OCI-LY7 (cell line): Measurements from ENCODE around the gene GJC2. TPM values are rescaled to one million over a fixed set of nuclear protein-coding genes. Genes with fewer than 3 reads are reported as not detected.

Source experiments
- BruUV-seq: library from RNA; stranded (reverse); fragments of 400-500 nt; replicated peaks from 2 replicates; lab custom pipeline; 2021; lab: Mats Ljungman, UMichigan
- CTCF ChIA-PET: fragments of 300-600 bp; sonication (Branson Sonifier 250); formaldehyde crosslinking; loops from one replicate; lab custom pipeline; 2022; ENCODE audit warnings: antibody characterized with exemption; ENCODE audit not compliant: unreplicated experiment; lab: Charles Lee
- POLR2A ChIA-PET: fragments of 300-600 bp; sonication (Branson Sonifier 250); formaldehyde crosslinking; loops from one replicate; lab custom pipeline; 2022; ENCODE audit warnings: antibody characterized with exemption; lab: Charles Lee
- DNase-seq: peaks from one replicate; pipeline ENCODE4 v3.0.0-alpha.2; 2015; ENCODE audit warnings: low spot score
- H2AFZ ChIP-seq: fragments of 200-600 bp; sonication (generic), shearing (Covaris generic); 2 replicates; pipeline ENCODE4 v1.6.1; 2014; ENCODE audit warnings: mild to moderate bottlenecking, antibody characterized with exemption, low read length, moderate library complexity
- H3K27ac ChIP-seq: fragments of 200-600 bp; sonication (generic); 2 replicates; pipeline ENCODE4 v1.5.1; 2014; ENCODE audit warnings: mixed run types, low read depth, mild to moderate bottlenecking, moderate library complexity, low read length, inconsistent platforms; ENCODE audit not compliant: poor library complexity, severe bottlenecking
- H3K36me3 ChIP-seq: fragments of 200-600 bp; sonication (generic); 2 replicates; pipeline ENCODE4 v1.6.1; 2014; ENCODE audit warnings: mild to moderate bottlenecking, antibody characterized with exemption, low read length, moderate library complexity, mixed read lengths; ENCODE audit not compliant: insufficient read depth
- H3K4me1 ChIP-seq: fragments of 200-600 bp; sonication (generic); 2 replicates; pipeline ENCODE4 v1.5.1; 2014; ENCODE audit warnings: mild to moderate bottlenecking, low read length; ENCODE audit not compliant: insufficient read depth, poor library complexity, severe bottlenecking
- H3K4me2 ChIP-seq: fragments of 200-600 bp; sonication (generic); 2 replicates; pipeline ENCODE4 v1.6.1; 2014; ENCODE audit warnings: mild to moderate bottlenecking, low read length
- H3K4me3 ChIP-seq: fragments of 200-600 bp; sonication (generic); 2 replicates; pipeline ENCODE4 v1.5.1; 2014; ENCODE audit warnings: mild to moderate bottlenecking, low read depth, low read length; ENCODE audit not compliant: poor library complexity, severe bottlenecking
- H3K79me2 ChIP-seq: fragments of 200-600 bp; sonication (generic); 2 replicates; pipeline ENCODE4 v1.6.1; 2016; ENCODE audit warnings: low read depth, mild to moderate bottlenecking, low read length, moderate library complexity, mixed read lengths; ENCODE audit not compliant: insufficient read depth
- H3K9me2 ChIP-seq: fragments of 200-600 bp; sonication (generic); 2 replicates; pipeline ENCODE4 v1.6.1; 2016; ENCODE audit warnings: mild to moderate bottlenecking, low read length, mixed read lengths; ENCODE audit not compliant: insufficient read depth
- H3K9me3 ChIP-seq: fragments of 200-600 bp; sonication (generic); 2 replicates; pipeline ENCODE4 v1.6.1; 2014; ENCODE audit warnings: mild to moderate bottlenecking, mixed run types, low read length, mixed read lengths
- H4K20me1 ChIP-seq: fragments of 200-600 bp; sonication (generic); 2 replicates; pipeline ENCODE4 v1.6.1; 2014; ENCODE audit warnings: mild to moderate bottlenecking, antibody characterized with exemption, low read length, moderate library complexity, mixed read lengths; ENCODE audit not compliant: insufficient read depth
- CTCF ChIP-seq: fragments of 200-600 bp; sonication (generic); conservative IDR thresholded peaks from 2 replicates; pipeline ENCODE4 v1.5.1; 2014; ENCODE audit warnings: mild to moderate bottlenecking, antibody characterized with exemption, low read length, moderate library complexity, mixed read lengths
- EZH2phosphoT487 ChIP-seq: fragments of 200-600 bp; sonication (generic); IDR thresholded peaks from 2 replicates; pipeline ENCODE4 v1.6.1; 2018; ENCODE audit warnings: low read depth, borderline replicate concordance, mild to moderate bottlenecking, mixed run types, antibody characterized with exemption, low read length, moderate library complexity, mixed read lengths
- intact Hi-C: fragments of 100-400 bp; cut with micrococcal nuclease; formaldehyde crosslinking; loops from one replicate; pipeline ENCODE4 v1.10.0; 2022; ENCODE audit not compliant: unreplicated experiment
- total RNA-seq, 2 experiments: library from RNA; depleted of rRNA in 1 of 2; stranded (reverse); fragments of >200 nt in 1 of 2; shearing (Covaris generic) in 1 of 2; gene quantifications; 2 replicates each; pipeline ENCODE4 v1.2.3, GENCODE V29; 2014 to 2022

GJC2 gene
- total RNA-seq, 2 experiments from 2014 or later, result 0.22 to 0.80 TPM

- Histone ChIP-seq H3K4me2 (no peak overlapping the region), H3K36me3 (peaks cover 18% of the 10 kb centered on the region), H3K9me2 (no peaks in the 10 kb centered on the region), H3K79me2 (no peaks in the 10 kb centered on the region), H3K9me3 (no peaks in the 10 kb centered on the region), H3K4me3 (no peak overlapping the region), H3K27ac (no peak overlapping the region), H2AFZ (no peak overlapping the region), H4K20me1 (no peaks in the 10 kb centered on the region), H3K4me1 (peaks cover 15% of the 10 kb centered on the region)
- ChIA-PET POLR2A (interaction anchor here (0.6 to 1.7 kb wide), 3 partner anchors 12 to 337 kb away, joined by 3 to 6 read pairs (median 4); no protein-coding TSS in a partner anchor), CTCF (no interaction called here)
- DNase-seq, result no peak
- no TSS peak for BruUV-seq
- intact Hi-C loops, result no loop called here
- TF ChIP-seq CTCF (no peak), EZH2phosphoT487 (no peak)
Observed at GRCh38 chr1:228152918-228153258, 3.2 kb downstream of the GJC2 start.

- POLR2A ChIA-PET, result interaction anchor here (1.7 kb wide), 2 partner anchors 11 to 12 kb away, joined by 5 to 6 read pairs; no protein-coding TSS in a partner anchor
Observed at GRCh38 chr1:228154021-228154669, 4.4 kb downstream of the GJC2 start.

More at GRCh38 chr1:228154021-228154669, 4.4 kb downstream of the GJC2 start:
- H3K9me3 ChIP-seq, result no peaks in the 10 kb centered on the region
- peaks cover 6% of the 10 kb centered on the region; the same call in 1 of the 2 replicates for H3K36me3 ChIP-seq
- no peaks in the 10 kb centered on the region for H3K9me2 ChIP-seq
- H3K4me1 ChIP-seq, result peaks cover 7% of the 10 kb centered on the region
- intact Hi-C loops, result no loop called here
- DNase-seq, result no peak
- no TSS peak for BruUV-seq
- H4K20me1 ChIP-seq, result no peaks in the 10 kb centered on the region
- no peak overlapping the region for H2AFZ ChIP-seq
- TF ChIP-seq CTCF (no peak), EZH2phosphoT487 (no peak)
- no peak overlapping the region for H3K27ac ChIP-seq
- no peaks in the 10 kb centered on the region for H3K79me2 ChIP-seq
- H3K4me3 ChIP-seq, result no peak overlapping the region
- CTCF ChIA-PET, result no interaction called here
- H3K4me2 ChIP-seq, result no peak overlapping the region
